Endothelial cell (in vitro differentiated cells): ENCODE data around the gene JPH4. TPM values are rescaled to one million over a fixed set of nuclear protein-coding genes. Genes with fewer than 3 reads are reported as not detected.
A peak's percentile ranks its signal among the peaks of the same experiment; 100 is the strongest.

Experiments
- DNase-seq: peaks from one replicate; pipeline ENCODE4 v3.0.0; 2021; ENCODE audit warnings: low spot score
- H3K27ac Mint-ChIP-seq: one replicate; pipeline ENCODE4 v1.8.0; 2021; ENCODE audit warnings: mixed read lengths, inconsistent platforms; ENCODE audit not compliant: unreplicated experiment
- H3K27me3 Mint-ChIP-seq: one replicate; pipeline ENCODE4 v1.8.0; 2021; ENCODE audit warnings: mild to moderate bottlenecking, moderate library complexity, mixed read lengths, inconsistent platforms; ENCODE audit not compliant: unreplicated experiment
- H3K36me3 Mint-ChIP-seq: one replicate; pipeline ENCODE4 v1.8.0; 2021; ENCODE audit warnings: mild to moderate bottlenecking, low read depth, mixed read lengths, inconsistent platforms; ENCODE audit not compliant: unreplicated experiment
- H3K4me1 Mint-ChIP-seq: one replicate; pipeline ENCODE4 v1.8.0; 2021; ENCODE audit warnings: mild to moderate bottlenecking, mixed read lengths, inconsistent platforms; ENCODE audit not compliant: unreplicated experiment
- H3K4me3 Mint-ChIP-seq: one replicate; pipeline ENCODE4 v1.8.0; 2021; ENCODE audit warnings: mild to moderate bottlenecking, mixed read lengths, inconsistent platforms; ENCODE audit not compliant: unreplicated experiment
- H3K9me3 Mint-ChIP-seq: one replicate; pipeline ENCODE4 v1.8.0; 2021; ENCODE audit warnings: mixed read lengths, inconsistent platforms; ENCODE audit not compliant: unreplicated experiment
- CTCF ChIP-seq: fragments of 200-600 bp; sonication (generic); IDR thresholded peaks from one replicate; pipeline ENCODE4 v1.5.0; 2021; ENCODE audit warnings: antibody characterized with exemption; ENCODE audit not compliant: unreplicated experiment
- total RNA-seq: library from RNA; stranded (reverse); fragmentation: NEBNext Ultra II Directional; extraction: Animal tissue kit (Norgen Biotek cat#: 25700); gene quantifications from one replicate; pipeline ENCODE4 v1.2.1, GENCODE V29; 2021; ENCODE audit not compliant: unreplicated experiment

Gene JPH4
- total RNA-seq, 1 donor from 2014 or later: 0.64 TPM

DNA sequence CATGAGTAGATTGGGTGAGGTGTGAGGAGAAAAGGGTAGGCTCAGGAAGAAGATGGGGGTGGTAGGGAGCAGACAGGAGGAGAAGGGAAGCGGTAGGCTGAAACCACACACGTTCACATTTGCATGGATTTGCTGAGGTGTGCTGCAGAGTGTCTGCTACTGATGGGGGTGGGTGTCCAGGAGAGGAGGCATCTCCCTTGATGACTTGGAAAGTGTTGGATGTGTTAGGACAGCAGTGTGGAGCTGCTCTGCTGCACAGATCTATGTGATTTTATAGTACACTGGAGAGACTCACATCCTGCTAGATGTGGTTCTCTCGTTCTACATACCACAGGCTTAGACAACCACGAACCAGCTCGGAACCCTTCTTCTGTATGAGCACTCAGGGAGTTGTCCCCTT lies 36.3 kb downstream of the JPH4 start:
- Mint-ChIP-seq H3K4me3 (no peak overlapping the region), H3K4me1 (peaks cover 38% of the 10 kb centered on the region), H3K27ac (no peak overlapping the region), H3K27me3 (peaks cover 4% of the 10 kb centered on the region), H3K36me3 (peaks cover 4% of the 10 kb centered on the region), H3K9me3 (no peaks in the 10 kb centered on the region)
- DNase-seq: no peak
- no peak for TF ChIP-seq CTCF

DNA sequence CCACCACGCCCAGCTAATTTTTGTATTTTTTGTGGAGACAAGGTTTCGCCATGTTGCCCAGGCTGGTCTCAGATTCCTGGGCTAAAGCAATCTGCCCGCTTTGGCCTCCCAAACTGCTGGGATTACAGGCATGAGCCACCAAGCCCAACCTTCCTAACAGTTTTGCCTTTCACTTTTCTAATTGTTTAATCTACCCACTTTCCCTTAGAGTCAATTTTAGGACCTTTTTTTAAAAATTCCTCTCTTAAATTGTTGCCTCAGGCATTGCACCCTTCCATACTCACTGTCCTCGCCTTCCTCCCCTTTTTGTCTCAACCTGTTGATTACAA lies 38.5 kb downstream of the JPH4 start:
- Mint-ChIP-seq H3K27me3 (peaks cover 10% of the 10 kb centered on the region), H3K27ac (no peak overlapping the region), H3K4me3 (peak overlapping the region; percentile 62), H3K36me3 (peaks cover 14% of the 10 kb centered on the region), H3K9me3 (no peaks in the 10 kb centered on the region), H3K4me1 (peaks cover 33% of the 10 kb centered on the region)
- no peak for DNase-seq
- no peak for TF ChIP-seq CTCF

- Mint-ChIP-seq H3K4me3 (peak overlapping the region; percentile 53), H3K27ac (peak overlapping the region; percentile 32), H3K27me3 (peaks cover 10% of the 10 kb centered on the region), H3K36me3 (peaks cover 15% of the 10 kb centered on the region), H3K9me3 (no peaks in the 10 kb centered on the region), H3K4me1 (peaks cover 27% of the 10 kb centered on the region)
- peak; percentile 81 for TF ChIP-seq CTCF
- peak; percentile 71 for DNase-seq
Observed at GRCh38 chr14:23539248-23540140, 39.1 kb downstream of the JPH4 start.

- no peak for TF ChIP-seq CTCF
- Mint-ChIP-seq H3K4me1 (peaks cover 23% of the 10 kb centered on the region), H3K36me3 (peaks cover 17% of the 10 kb centered on the region), H3K27me3 (peaks cover 10% of the 10 kb centered on the region), H3K4me3 (no peak overlapping the region), H3K9me3 (no peaks in the 10 kb centered on the region), H3K27ac (no peak overlapping the region)
- no peak for DNase-seq
Observed at GRCh38 chr14:23538785-23539184, 39.8 kb downstream of the JPH4 start.

- no peak for DNase-seq
- TF ChIP-seq CTCF: no peak
- Mint-ChIP-seq H3K9me3 (no peaks in the 10 kb centered on the region), H3K4me3 (no peak overlapping the region), H3K27ac (peak overlapping the region; percentile 72), H3K4me1 (peaks cover 23% of the 10 kb centered on the region), H3K27me3 (peaks cover 10% of the 10 kb centered on the region), H3K36me3 (peaks cover 21% of the 10 kb centered on the region)
Observed at GRCh38 chr14:23538050-23538718, 40.4 kb downstream of the JPH4 start.
